GM19035 (cell line): ENCODE results near the gene PAQR5.
"Not testable (repeated sequence)": the region's sequence is repeated elsewhere in the genome, so short reads cannot be mapped to it uniquely, and the experiment has no call there.

Source experiments
- ATAC-seq: cut with Tn5 transposase; IDR thresholded peaks from one replicate; pipeline ENCODE4 v1.9.1; 2021; ENCODE audit not compliant: unreplicated experiment

PAQR5 gene

DNA sequence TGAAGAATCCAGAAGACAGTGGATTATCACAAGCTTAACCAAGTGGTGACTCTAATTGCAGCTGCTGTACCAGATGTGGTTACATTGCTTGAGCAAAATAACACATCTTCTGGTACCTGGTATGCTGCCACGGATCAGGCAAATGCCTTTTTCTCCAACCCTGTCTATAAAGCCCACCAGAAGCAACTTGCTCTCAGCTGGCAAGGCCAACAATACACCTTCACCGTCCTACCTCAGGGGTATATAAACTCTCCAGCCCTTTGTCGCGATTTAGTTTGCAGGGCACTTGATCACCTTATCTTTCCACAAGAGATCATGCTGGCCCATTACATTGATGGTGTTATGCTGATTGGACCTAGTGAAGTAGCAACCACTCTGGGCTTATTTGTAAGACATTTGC, 52.6 kb downstream of the PAQR5 start:
- no peak for ATAC-seq

DNA sequence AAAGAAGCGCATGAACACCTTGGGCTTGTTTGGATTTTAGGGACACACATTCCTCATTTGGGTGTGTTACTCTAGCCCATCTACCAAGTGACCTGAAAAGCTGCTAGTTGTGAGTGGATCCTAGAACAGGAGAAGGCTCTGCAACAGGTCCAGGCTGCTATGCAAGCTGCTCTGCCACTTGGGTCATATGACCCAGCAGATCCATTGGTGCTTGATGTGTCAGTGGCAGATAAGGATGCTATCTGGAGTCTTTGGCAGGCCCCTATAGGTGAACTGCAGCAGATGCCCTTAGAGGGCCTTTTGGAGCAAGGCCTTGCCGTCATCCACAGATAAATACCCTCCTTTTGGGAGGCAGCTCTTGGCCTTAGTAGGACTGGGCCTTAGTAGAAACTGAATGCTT, 53.2 kb downstream of the PAQR5 start:
- no peak for ATAC-seq

DNA sequence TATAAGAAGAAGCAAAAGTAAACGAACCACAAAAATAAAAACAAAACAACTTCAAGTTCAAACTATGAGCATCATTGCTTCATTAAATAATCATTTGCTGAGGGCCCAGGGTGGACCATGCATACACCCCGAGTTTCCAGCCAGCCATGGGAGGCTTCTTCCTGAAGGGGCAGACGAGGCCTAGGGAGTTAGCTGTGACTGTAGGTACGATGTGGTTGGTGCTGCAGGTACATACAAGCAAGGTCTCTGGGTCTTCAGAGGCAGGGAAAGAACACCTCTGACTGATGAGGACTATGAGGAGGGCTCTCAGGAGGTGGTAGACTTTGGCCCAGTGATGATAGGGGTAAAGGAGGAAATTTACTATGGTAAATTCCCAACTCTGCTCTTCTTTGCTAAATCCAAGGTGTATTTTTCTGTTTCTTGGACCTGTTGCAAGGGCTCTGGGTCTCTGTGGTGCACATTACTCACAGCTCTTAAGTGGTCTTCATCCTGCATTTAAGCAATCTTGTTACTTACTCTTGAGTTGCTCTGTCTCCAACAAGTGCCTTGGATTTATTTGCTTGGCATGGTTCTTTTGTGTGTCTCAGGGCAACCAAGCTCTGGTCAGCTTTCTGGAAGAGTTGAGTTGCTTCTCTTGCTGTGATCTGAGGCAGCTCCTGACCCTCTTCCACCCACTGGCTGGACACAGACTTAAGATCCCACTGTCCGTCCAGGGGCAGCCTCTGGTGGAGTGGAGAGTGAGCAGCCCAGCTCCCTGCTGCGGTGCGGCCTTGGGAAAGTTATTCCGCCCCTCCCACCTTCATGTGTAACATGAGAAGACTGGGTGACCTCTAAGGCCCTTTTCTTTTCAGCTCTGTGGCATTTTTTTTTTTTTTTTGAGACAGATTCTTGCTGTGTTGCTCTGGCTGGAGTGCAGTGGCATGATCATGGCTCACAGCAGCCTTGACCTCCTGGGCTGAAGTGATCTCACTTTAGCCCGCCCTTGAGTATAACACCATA, 59.4 kb downstream of the PAQR5 start:
- ATAC-seq: no peak

DNA sequence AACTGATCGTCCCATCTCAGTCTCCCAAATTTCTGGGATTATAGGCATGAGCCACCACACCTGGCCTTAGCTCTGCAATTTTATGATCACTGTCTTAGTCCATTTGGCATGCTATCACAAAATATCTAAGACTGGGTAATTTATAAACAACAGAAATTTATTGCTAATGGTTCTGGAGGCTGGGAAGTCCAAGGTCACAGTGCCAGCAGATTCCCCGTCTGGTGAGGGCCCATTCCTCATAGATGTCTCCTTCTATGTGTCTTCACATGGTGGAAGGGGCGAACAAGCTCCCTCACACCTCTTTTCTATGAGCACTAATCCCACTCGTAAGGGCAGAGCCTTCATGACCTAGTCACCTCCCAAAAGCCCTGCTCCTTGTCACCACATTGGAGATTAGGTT, 60.1 kb downstream of the PAQR5 start:
- ATAC-seq: no peak

DNA sequence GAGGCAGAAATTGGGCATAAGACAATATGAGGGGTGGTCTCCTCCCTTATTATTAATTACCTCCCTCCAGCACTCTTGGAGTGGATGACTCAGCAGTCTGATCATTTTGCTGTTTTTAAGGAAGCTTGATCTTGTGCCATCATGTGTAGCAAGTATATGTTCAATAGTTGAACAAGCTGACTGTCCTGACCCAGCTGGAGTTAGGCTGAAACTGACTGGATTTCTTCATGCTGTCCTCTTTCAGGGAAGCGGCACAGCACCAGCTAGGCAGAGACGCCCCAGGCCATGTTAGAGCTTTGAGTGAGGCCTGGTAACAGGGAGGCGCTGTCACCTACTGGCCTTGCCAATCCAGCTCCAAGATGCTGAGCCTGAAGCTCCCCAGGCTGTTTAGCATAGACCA, 61.0 kb downstream of the PAQR5 start:
- no peak for ATAC-seq

DNA sequence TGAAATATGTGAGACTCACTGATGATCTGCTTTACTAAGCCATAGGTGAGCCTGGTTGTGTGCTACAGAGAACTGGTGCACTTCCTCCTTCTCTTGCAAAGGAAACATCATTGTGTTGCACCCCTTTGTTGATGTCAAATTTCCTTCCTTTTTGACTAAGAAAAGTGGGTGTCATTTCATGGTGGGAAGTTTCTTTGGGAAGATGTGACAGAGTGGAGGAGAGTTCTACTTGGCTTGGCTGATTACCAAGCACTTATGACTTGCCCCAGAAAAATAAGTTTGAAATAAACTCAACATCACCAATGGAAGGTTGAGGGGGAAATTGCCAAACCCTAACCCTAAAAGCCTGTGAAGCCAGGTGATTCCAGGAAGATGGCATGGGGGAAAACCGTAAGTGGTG, 61.9 kb downstream of the PAQR5 start:
- no peak for ATAC-seq

DNA sequence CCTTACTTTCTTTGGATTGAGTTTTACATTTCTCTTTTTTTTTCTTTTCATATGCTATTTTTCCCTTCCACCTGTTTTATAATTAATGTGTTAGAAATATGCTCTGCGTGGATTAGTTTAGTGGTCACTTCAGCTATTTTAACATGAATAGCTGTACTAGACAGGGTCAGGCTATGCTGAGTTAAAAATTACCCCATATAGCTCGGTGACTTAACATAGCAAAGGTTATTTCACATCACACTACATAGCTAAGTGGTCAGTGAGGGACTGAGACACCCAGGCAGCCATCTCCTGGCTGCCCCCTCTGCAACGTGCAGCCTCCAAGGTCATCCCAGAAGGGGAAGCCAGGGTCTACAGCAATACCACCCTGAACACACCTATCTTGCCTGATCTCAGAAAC, 68.5 kb downstream of the PAQR5 start:
- ATAC-seq: no peak

DNA sequence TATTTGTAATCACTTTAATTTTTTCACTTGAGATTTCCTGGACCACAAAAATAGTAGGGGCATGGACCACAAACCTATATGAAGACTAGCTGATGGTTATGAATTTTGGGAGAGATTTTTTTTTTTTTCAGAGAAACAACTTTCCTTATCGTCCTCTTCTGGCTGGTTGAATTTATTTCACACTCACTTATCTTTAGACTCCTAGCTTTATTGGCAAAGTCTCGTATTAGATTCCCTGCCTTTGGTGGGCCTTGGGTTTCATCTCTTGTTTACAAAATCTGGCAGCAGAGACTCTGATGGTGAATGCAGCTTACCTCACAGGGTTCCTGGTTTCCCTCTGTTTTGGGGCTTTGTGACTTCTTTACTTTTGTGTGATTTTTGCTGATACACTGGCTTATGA, 70.9 kb downstream of the PAQR5 start:
- no peak for ATAC-seq

DNA sequence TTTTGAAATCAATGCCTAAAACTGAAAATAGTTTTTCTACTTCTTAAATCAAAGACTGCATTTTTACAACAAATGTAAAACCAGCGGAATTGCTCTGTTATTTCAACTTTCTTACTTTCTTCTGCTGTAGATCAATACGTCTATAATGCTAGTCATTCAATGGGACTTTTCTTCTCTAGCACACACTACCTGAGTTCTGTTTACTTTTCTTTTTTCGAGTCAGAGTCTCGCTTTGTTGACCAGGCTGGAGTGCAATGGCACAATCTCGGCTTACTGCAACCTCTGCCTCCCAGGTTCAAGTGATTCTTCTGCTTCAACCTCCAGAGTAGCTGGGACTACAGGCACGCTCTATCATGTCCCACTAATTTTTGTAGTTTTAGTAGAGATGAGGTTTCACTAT, 74.7 kb downstream of the PAQR5 start:
- ATAC-seq: no peak

DNA sequence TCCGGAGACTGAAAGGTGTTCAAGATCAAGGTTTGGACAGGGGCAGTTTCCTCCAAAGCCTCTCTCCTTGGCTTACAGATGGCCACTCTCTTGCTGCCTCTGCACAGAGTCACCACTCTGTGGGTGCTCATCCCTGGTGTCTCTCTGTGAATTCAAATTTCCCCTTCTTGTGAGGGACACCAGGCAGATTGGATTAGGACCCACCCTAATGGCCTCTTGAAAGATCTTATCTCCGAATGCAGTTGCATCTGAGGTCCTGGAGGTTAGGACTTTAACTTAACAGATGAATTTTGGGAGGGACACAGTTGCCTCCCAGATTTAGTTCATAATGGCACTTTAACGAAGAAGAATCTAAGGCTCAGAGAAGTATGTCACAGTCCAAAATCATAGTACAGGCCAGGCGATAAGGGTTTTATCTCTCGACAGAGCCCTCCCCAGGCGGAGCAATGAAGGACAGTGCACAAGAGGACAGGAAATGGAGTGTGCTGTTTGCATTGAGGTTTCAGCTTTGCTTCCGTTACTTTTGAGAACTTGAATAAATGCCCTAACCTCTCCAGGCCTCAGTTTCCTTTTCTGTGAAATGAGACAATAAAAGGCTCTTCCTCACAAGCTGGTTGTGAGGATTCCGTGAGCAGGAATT, 76.6 kb downstream of the PAQR5 start:
- ATAC-seq: no peak

DNA sequence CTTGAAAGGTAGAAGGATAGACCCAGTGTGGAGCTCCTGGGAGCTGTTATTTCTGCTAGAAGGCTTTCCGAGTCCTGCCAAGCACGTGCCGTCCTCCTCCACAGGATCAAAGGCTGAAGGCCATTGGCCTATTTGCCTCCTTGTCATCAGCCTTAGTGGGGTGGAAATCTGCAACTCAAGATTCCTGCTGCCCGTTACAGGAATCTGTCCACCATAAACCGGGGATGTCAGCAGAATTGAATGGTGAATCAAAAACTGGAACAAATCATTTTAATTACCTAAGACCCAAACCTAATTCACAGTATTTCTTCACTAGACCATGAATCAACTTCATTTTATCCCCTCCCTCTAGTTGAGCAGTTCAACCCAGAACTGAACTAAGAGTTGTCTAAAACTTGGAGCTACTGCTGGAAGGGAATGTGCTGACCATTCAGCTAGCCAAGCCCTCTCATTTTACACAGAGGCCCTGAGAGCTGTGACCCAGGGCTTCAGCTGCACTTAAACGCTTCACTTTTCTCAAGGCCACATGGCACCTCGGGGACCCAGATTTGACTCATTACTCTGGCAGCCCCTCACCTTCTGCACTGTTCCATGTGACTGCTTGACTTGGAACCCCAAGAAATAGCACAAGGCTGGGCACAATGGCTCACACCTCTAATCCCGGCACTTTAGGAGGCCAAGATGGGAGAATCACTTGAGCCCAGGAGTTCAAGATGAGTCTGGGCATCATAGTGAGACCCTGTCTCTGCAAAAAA, 78.7 kb downstream of the PAQR5 start:
- no peak for ATAC-seq

DNA sequence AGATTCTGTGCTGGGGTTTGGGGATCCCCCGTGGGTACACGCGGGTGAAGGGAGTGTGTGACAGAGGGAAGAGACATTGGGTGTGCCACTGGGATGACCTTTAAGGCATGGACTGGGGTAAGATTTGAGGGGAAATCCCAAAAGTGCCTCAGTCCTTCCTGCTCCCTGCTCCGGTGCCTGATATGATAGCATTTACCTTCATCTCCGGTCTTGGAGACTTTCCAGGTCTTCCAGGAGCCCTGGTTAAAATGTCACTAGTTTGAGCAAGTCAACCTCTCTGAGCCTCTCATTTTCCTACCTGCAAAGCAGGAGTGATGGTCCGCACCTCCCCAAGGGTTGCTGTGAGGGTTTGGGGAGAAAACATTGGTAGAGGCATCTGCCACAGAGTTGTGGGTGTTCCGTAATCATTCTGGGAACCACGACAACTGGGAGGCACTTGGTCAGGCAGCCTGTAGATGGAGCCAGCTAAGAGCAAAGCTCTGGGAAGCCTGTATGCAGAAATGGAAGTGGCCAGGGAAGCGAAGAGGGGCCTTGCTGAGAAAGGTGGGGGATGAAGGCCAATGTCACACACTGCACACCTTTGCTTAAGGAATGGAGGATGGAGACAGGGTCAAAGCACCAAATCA, 81.5 kb downstream of the PAQR5 start:
- ATAC-seq: no peak

DNA sequence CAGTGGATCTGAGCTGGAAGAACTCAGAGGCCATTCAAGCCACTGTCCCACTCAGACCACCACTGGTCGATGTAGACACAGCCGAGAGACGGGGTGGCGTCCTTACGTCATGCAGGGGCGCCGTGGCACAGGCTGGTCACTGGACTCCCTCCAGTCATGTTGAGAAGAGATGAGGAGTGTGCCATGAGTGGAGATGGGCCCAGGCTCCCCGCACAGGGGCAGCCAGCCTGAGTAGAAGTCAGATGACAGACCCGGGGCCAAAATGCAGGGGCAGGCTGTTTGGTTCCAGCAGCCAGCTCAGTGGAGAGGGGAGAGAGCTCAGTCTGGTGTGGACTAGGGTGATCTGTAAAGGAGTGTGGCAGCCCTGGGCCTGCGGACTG, 82.0 kb downstream of the PAQR5 start:
- no peak for ATAC-seq

DNA sequence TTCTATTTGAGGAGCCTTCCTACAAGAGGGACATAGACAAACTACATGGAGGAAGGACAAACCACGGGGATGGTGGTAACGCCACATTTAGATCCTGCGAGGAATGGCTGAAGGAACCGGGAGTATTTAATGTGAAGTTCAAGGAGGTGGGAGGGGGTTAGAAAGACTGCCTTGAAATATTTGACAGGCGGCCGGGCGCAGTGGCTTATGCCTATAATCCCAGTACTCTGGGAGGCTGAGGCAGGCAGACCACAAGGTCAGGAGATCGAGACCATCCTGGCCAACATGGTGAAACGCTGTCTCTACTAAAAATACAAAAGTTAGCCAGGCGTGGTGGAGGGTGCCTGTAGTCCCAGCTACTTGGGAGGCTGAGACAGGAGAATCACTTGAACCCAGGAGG, 83.5 kb downstream of the PAQR5 start:
- not testable (repeated sequence) for ATAC-seq

DNA sequence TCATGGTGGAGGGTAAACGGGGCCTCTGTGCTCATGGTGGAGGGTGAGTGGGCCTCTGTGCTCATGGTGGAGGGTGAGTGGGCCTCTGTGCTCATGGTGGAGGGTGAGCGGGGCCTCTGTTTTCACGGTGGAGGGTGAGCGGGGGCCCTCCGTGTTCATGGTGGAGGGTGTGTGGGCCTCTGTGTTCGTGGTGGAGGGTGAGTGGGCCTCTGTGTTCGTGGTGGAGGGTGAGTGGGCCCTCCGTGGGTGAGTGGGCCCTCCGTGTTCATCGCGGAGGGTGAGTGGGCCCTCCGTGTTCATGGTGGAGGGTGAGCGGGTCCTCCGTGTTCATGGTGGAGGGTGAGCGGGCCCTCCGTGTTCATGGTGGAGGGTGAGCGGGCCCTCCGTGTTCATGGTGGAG, 85.4 kb downstream of the PAQR5 start:
- ATAC-seq: not testable (repeated sequence)

DNA sequence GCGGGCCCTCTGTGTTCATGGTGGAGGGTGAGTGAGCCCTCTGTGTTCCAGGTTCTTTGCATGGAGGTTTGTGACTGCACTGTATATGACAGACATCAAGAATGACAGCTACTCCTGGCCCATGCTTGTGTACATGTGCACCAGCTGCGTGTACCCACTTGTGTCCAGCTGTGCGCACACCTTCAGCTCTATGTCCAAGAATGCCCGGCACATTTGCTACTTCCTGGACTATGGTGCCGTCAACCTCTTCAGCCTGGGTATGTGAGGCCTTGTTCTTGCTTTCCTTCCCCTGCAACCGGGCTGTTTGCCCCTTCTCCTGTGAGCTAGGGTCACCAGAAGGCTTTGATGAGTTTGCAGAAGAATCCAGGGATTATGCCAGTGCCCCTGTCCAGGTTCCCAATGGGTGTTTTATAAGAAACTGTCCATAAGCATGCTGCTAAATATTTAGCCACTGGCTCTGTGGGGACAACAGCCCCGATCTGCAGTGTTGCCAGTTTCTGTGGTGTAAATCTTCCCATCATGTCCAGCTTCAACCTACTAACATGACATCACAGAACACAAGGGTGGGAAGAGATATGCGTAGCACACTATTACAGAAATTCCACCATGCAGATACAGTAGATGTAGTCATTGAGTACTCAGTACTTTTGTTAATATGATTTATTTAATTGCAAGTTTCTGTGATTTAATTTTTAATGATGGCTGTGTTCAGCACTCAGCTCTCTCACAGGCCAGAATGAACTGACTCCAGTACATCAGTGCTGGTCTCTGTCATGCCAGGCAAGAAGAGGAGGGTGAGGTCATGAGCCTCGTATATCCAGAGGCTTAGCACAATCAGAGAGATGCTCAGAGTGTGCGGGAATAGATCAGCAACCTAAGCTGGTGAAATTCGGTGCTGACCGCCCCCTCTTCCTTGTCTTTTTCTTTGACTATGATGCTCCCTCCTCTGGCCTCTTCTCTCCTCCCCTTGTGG, 86.2 kb downstream of the PAQR5 start:
- no peak for ATAC-seq

DNA sequence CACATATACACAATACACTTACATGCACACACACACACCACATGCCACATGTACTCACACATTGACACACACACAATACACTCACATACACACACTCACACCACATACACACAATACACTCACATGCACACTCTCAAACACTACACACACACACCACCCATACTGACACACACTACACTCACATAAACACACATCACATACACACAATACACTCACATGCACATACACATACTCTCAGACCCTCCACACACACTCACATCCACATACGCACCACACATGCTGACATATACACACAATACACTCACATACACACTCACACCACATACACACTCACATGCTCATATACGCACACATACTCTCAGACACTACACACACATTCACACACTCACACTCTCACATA, 87.1 kb downstream of the PAQR5 start:
- ATAC-seq: no peak

DNA sequence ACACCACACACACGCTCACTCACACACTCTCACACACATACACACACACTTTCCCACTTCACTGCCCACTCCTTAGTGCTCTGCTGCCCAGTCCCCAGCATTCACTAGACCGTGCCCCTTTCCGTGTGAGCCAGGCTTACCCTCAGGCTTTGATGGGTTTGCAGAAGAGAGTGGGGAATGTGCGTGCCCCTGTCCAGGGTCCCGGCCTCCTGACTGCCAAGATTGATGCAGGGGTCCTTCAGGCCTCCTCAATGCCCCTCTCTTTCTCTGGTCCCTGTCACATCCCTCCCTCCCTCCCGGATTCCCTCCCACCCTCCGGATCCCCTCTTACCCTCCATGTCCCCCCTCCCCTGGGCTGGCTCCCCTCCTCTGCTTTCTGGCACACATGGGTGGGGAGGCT, 87.6 kb downstream of the PAQR5 start:
- no peak for ATAC-seq

DNA sequence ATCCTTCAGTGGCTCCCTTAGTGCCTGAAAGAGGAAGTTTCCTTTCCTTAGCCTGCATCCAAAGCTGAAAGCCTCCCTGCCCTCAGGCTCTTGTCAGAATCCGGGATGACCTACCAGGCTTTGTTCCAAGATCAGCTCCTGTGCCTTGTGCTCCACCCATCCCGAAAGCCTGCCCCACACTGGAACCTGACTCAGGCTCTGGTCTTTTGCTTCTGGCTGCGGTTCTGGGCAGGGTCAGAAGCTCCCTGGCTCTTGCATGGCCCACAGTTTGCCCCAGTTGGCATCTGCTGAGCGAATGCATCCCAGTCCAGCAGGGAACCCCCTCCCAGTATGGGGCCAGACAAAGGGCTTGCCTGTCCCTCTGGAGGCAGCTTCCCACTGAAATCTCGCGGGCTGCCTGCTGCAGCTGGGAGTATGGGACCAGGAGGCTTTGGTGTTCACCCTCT, 89.6 kb downstream of the PAQR5 start:
- ATAC-seq: no peak

DNA sequence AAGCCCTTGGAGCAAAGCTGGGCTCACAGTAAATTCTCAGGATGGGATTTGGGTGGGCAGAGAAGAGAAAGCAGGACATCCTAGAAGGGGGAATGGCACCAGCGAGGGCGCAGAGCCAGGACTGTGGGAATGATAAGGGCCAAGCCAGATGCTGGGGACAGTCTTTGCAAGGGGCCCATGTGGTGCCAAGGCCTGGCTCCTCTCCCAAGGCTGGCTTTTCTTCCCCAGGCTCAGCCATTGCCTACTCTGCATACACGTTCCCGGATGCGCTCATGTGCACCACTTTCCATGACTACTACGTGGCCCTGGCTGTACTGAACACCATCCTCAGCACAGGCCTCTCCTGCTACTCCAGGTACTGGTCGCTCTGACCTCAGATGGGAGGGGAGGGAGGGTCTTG, 90.7 kb downstream of the PAQR5 start:
- ATAC-seq: no peak
